Activated CD8-positive, alpha-beta memory T cell treated with anti-CD3 and anti-CD28 coated beads for 1 hour (primary cell): ENCODE measurements around the gene TEX29.

Experiments
- DNase-seq, 2 donors: peaks; one replicate each; pipeline ENCODE4 v3.0.0-alpha.2; 2020; ENCODE audit warnings: low read depth in 1 of 2; ENCODE audit errors: extremely low read depth in 1 of 2

TEX29 gene

DNA sequence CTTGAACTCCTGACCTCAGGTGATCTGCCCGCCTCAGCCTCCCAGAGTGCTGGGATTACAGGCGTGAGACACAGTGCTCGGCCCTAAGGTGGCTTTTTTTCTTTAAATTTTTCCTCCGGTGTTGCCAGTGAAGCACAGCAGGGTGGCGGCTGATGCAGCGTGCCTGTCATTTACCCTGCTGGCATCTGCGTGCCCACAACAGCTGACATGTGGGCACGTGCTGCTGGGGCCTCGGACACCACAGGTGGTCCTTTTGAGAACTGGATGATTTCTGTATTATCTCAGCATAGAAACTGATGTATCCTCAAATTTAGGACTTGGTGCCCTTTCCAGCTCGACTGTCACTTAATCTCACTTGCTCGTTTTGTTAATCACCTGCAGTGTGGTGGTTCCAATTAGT is 31.2 kb upstream of the TEX29 start:
- DNase-seq = no peak

DNA sequence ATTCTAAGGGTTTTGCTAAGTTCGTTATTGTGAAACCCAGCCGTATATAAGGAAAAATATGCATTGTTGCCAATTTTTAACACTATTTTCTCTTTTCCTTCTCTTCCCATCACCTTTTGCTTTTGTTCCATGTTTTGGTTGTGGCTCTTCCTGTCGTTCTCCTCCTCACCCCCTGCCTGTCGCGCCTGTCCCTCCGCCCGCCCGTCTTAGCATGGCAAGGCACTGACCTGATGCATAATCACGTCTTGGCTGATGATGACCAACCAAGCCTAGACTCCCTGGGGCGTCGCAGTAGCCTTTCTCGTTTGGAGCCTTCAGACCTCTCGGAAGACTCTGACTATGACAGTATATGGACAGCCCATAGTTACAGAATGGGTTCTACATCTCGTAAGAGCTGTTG is 28.5 kb upstream of the TEX29 start:
- DNase-seq = no peak

DNA sequence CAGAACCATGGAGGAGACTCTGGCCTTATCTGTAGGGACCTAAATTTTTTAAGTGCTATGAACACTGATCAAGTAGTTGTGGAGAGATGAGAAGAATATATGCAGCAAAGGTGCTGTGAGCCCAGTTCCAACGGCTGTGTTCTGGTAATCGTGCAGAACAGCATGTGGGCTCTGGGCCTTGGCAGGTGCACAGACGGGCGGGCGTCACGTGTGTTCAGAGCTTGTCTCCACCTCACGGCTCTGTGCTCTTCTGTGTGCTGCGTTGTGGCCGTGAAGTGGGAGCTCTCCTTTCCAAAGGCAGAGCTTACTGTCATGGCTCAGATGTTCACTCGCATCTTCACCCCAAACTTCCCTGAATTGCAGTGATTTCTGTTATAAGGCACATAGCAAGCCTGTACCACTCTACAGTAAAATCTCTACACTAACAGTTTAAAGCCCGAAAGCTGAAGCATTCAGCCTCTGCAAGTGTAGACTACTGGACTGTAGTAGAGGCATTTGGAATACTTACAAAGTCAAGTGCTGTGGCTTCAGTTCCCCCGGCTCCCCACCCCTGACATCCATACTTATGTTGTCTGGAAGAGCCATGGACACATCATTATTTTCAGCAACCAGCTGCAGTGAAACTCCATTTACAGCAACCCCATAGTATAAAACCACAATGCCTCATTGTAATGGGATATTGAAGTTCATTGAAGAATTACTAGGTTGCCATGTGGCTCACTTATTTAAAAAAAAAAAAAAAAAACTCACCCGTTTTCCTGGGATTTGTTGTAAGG is 27.5 kb upstream of the TEX29 start:
- DNase-seq = no peak

DNA sequence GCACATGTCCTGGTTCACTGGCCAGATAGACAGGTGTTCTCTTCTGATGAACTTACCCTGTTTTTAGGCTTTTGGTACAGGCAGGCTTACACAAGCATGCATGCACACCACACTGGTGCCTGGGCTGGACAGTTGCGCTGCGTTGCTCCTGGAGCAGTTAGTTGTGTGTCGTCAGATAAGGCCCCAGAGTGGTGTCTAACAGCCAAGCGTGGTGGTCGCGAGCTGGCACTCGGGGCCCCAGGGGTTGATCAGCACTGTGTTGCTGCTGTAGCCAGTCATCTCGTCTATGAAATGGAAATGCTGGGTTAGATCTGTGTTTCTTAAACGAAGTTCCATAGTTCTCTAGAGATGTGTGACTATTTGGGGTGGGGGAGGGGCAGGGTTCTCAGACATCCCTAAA is 24.6 kb upstream of the TEX29 start:
- no peak for DNase-seq

DNA sequence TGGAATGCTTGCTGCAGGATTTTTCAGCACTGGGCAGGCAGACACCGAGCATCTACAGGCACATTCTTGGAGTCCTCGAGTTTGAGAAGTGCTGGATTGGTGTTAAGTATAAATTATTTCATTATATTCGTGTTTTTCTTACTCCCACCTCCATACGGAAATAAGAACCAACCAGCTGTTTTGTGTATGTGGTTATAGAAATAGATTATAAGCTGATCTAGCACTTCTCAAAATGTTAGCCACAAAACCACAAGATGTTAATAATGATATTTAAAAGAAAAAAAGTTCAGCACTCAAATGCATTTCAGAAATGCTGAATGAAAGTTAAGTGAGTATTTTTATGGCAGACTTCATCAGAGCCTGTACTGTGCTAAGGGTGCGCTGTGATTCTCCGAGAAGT is 24.0 kb upstream of the TEX29 start:
- no peak for DNase-seq

DNA sequence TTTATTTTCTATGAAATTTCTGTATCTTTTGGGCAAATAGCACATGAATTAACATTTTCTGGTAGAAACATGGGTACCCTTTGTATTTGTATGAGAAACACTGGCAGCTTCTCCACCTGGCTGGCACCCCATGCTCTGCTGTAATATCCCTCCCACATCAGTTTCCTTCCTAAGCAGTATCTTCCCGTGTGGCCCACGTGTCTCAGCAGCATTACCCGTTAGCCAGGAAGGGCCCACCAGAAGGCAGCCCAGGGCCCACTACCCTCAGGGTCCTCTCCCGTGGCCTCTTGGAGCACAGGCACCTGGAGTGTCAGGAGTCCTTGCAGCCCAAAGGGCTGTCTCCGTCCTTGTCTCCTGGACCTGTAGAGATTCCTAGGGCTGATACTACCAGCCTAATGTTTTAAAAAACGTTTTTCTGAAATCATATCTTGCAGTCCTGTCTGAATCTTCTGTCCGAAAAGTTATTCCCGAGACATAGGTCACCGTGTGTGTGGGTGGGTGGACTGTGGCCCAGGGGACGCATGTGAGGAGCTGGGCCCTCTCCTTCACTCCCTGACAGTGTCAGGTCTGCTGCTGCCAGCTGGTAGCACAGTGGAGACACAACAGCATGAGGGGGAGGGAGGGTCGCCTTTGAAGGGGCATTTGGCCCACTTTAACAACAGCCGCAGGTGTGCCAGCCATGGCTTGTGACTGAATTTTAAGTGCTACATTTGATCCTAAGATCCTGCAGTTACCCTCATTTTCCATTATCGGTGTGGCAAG is 22.0 kb upstream of the TEX29 start:
- DNase-seq = no peak

DNA sequence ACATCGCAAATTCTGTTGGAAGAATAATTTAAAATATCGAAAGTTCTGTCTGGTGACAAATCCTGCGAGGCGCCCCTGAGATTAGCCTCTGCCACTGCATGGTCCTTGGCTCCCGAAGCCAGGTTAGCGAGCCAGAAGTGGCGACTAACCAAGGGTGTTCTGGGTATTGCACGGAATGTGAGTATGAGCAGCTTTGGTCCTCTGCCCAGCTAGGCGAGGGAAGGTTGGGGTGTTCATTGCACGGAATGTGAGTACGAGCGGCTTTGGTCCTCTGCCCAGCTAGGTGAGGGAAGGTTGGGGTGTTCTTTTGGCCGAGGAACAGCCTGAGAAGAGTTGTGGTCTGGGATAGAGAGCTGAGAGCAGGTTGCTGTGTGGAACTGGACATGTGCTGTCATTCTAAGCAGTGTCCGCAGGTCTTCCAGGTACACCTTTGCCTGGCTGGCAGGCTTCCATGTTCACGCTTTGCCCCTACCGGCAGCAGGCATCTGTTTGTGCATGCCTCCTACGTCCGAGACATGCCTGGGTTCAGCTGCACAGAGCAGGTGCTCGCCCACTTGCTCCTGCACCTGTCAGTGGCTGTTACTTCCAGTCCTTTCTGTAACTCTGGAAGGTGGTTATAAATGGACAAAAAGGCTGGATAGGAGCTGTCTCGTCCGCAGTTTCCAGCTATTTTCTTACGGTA is 18.3 kb upstream of the TEX29 start:
- DNase-seq = no peak

DNA sequence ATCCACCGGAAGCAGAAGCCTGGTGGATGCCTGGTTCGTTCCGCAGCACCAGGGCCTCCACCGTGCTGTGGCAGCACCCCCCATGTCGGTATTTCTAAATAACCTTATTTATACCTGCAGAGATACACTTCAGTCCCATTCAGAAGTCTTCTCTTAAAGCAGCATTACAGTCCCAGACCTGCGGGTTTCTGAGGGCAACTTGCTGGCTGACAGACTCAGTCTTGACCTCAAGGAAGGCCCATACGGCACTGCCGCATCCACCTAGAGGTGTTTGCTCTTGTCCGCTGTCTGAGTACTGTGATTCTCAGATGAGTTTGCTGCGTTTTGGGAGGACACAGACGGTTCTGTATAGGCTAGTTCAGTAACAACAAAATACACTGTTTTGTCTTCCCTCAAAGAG is 16.9 kb upstream of the TEX29 start:
- no peak for DNase-seq

DNA sequence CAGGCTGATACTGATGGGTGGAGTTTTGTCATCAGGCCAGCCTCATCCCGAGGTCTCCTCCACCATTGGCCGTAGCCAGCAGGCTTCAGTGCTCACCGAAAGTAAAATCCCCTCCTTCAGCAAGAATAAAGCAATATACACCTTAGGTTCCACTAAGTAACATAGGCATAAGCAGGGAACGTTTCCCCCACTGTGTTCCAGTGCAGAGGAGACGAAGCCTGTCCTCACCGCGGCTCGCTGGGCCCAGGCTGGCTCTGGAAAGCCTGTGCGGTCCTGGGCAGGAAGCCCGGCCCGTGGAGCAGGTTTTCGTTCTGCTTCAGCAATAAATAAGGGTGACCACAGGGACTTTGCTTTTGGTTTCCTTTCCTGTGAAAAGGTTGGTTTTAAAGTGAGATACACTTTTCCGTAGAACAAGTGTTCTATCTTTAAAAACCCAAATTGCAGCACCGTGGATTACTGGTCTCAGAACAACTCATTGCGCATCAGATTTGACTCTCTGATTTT is 16.3 kb upstream of the TEX29 start:
- DNase-seq = no peak

DNA sequence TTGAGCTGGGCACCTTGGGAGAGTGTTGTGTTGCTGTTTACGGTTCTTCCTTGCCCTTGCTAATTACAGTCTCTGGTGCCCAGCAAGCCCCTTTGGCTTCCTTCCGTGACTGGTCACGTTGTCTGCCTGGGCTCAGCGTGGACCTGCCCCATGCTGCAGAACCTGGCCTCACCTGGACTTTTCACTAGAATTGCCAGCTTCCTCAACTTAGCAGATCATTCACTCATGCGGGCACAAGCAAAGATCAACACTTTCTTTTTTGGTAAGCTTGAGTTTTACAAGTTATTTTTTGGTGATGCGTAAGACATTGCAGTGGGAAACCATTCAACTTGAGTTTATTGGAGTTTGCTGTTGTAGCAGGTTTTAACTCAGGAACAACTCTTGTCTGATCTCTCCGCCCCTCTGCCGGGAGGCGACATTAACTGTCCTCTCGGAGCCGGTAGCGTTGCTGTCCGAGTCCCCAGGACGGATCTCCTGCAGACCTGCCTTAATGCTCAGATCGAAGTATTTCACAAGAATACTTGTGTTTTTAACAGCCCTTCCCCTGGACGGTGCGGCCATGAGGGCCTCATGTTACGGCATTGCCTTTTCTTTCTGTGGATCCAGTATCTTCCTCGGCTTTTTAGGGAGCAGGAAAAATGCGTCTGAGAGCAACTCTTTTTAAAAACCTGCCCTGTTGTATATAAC is 15.7 kb upstream of the TEX29 start:
- no peak for DNase-seq

DNA sequence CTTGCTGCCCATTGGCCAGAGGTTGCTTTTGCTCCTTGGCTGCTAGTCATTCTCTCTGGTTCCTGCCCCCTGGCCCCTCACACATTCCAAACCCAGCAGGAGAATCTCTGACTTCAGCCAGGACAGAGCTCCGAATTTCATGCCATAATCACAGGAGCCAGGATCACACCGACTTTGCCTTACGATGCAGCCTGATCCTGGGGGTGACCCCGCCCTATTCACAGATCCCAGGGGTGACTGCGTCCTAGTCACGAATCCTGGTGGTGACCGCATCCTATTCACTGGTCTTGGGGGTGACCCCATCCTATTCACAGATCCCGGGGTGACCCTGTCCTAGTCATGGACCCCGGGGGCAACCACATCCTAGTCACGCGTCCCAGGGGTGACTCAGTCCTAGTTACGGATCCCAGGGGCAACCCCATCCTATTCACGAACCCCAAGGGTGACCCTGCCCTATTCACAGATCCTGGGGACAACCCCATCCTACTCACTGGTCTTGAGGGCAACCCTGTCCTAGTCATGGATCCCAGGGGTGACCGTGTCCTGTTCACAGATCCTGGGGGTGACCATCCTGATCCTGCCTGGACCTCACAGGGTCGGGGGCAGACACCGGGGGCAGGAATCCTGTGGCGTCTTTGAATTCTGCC is 7.4 kb upstream of the TEX29 start:
- DNase-seq = no peak

DNA sequence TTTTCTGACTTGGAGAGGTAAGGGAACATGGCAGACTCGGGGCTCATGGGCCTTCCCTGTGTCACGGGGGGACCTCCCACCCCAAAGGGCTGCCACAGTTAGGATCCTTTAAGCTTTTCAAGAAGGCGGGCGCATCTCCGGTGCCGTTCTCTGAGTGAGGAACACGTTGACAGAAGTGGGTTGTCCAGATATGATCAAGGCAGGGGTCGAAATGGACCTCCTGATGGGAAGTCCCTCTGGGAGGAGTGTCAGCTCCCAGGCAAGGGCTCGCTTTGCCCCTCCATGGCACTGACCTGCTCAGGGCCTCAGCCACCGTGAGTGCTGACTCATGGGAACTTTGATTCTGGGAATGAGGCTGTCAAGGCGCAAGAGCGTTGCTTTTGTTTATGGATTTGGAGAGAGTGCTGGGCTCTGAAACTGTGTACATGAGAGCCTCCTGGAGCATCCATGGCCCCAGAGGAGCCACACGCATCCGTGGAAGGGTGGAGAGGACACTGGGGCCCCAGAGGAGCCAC is 6.5 kb upstream of the TEX29 start:
- no peak for DNase-seq

DNA sequence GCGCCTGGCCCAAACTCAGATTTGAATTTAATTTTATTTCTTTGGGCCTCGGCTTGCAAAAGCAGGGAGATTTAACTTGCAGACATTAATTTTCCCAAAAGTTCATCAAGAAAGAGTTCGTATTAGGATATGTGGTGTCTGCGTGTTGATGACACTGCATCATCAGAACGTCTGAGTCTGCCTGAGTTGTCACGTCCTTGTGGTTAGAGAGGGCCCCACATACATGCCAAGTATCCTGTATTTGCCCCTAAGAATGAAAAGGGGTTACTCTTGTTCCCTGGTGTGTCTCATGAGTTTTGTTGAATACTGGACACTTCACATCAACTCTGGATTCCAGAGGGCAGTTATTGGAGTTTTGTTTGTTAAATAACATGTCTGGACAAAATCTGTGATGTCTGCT is 5.6 kb upstream of the TEX29 start:
- DNase-seq = no peak

DNA sequence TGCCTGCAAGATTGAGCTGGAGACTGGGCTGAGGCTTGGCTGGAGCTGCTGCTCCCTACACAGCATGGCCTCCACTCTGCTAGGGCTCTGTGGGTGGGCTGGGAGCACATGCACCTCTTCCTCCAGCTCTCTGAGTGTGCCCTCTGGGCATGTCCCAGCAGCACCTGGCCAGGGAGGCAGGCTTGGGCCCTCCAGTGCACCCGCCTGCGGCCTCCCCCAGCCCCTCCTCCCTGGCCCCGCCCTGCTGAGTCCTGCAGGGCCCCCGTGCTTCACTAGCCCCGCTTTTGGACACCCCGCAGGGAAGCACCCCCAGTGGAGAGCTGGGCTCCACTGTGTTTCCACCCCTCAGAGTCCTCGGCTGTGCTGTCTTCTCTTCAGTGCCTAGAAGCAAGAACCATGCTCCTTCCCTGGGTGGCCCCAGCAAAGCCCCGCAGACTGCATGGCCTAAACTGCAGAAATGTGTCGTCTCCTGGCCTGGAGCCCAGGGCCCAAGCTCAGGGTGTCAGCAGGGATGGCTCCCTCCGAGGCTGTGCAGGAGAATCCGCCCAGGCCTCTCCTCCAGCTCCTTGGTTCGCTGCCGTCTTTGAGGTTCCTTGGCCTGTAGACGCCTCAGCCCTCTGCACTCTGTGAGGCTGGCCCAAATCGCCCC is 5.0 kb upstream of the TEX29 start:
- DNase-seq = no peak

DNA sequence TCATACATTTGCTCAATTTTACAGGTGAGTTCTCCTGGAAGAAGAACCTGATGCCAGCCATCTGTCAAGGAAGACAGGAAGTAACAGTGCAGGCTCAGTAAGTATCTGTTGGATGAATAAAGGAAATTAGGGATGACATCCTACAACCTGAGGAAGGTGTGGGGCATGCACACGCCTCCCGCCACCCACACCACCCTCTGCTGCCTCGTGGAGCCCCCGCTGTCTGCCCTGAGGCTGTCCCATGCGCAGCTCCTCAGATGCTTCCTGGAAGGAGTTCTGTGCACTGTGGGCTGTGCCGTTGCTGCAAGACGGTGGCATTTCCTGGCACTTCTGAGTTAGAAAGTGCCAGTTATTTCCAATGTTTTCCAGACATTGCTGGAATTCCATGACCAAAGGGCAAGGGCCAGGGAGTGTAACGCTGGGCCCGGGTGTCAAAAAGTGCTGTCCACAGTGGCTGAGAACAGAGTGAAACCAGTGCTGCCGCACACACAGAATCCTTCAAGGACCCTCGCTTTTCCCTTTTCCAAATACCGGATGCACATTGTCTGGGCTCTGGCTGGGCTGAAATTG is 4.2 kb upstream of the TEX29 start:
- no peak for DNase-seq

DNA sequence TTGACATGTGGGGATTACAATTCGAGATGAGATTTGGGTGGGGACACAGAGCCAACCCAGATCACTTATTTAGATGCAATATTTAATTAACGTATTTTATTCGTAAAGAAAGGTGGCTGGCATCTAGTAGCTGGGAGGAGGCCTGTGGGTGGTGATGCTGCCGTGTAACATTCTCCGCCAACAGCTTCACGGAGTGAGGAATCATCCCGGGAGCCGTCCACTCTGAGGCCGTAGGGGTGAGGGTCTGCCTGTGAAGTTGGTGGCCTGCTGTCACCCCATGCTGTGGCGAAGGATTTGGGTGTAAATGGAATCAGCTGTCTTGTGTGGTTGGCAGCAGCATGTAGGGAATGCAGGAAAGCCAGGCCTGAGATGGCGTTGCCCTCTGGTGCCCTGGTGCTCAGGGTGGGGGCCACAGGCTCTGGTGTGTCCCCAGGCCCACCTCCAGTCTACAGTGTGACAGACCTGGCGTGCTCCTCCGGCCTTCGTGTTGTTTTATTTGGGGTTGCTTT is 3.3 kb upstream of the TEX29 start:
- no peak for DNase-seq

DNA sequence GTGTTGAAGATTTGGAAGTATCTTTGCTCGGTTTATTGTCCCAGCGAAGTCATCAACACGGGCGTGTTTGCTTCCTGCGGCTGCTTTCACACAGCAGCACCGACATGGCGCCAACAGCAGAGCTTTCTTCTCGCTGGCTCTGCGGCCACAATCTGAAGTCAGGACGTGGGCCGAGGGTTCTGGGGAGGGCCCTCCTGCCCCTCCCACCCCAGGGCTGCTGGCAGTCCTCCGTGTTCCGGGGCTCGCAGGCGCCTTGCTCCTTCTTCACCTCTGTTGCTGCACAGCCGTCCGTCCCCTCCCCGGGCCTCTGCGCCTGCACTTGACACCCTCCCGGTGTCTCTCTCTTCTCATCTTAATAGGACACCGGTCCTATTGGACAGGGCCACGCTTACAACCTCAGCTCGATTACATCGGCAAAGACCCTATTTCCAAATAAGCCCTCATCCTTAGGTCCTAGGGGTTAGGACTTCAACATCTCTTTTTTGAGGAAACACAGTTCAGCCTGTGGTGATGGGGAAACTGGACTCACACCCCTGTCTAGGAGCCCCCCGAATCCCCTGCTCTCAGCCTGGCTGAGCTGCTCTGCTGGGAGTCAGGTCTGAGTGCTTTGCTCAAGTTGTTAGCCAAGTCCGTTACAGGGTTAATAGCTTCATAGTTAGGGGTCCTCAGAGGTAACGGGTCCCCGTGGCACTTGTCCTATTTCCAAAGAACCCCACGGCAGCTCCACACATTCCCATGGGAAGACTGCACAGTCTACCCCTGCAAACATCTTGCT is 2.7 kb upstream of the TEX29 start:
- no peak for DNase-seq

DNA sequence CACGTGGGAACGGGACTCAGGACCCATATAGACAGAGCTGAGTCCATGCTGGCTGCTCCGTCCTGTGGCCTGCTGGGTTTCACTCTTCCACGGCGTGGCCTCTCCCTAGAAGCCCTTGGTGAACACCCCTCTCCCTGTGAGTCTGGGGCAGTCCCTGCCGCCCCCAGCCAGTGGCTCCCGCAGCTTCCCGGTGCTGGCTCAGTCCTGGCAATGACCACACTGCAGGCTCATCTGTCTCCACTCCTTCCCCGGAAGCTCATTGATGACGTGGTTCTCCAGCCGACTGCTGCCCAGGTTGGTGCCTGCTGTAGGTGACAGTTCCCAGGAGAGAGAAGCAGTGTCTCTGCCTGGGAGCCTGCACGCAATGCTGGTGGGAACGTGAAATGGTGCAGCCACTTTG is 2.1 kb upstream of the TEX29 start:
- DNase-seq = no peak

DNA sequence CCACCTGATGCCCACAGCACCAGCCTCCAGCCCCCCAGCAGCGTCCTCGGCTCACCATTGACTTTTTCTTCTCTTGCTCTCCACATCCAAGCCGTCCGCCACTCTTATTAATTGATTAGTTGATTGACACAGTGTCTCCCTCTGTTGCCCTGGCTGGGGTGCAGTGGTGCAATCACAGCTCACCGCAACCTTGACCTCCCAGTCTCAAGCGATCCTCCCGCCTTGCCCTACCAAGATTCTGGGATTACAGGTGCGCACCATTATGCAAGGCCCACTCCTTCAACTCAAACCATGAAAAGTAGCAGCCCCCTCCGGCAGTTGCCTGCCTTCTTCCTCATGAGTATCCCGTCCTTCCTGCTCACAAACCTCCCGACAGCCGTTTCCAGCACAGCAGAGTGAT is 921 bp upstream of the TEX29 start:
- no peak for DNase-seq
